ENCODE measurements around the gene TBX6. TPM values are rescaled to one million over a fixed set of nuclear protein-coding genes. Genes with fewer than 3 reads are reported as not detected.

Gene TBX6
- 0.20 to 0.45 TPM (median 0.25 TPM) in 5 replicates for total RNA-seq (2022; extraction: Qiagen RNA extraction; ENCODE audit: low read depth)

GRCh38 chr16:30091474-30092372, at the start of gene TBX6:
Gene TBX6 (minus strand): TSS chr16:30091924. CDS start chr16:30091193, 731 bp downstream.

GRCh38 chr16:30113031-30113710, 21.4 kb upstream of the TBX6 start, which contains the start of gene GDPD3:
Gene GDPD3 (minus strand): TSS chr16:30113537. CDS start chr16:30113478, 59 bp downstream.

GRCh38 chr16:30096105-30096861, 4.6 kb upstream of the TBX6 start, which contains the start of gene YPEL3:
Gene YPEL3 (minus strand): TSS chr16:30096213. CDS start chr16:30095482, 731 bp downstream.

GRCh38 chr16:30075503-30076275, 16.0 kb downstream of the TBX6 start, which contains the start of gene PPP4C:
Gene PPP4C (plus strand): TSS chr16:30075994. CDS start chr16:30076378, 384 bp downstream.

GRCh38 chr16:30065102-30065942, 26.4 kb downstream of the TBX6 start, which contains the start of gene ALDOA:
Gene ALDOA (plus strand): TSS chr16:30065760. CDS start chr16:30066898, 1,138 bp downstream.

Other genes with a start within 250 kb of the TBX6 start
- gene CDIPT, start 228.7 kb downstream of the TBX6 start, total RNA-seq (2022; extraction: Qiagen RNA extraction; ENCODE audit: low read depth) = 73.6 to 101 TPM (median 98.3 TPM) in 5 replicates
- gene SEZ6L2, start 192.4 kb downstream of the TBX6 start, total RNA-seq (2022; extraction: Qiagen RNA extraction; ENCODE audit: low read depth) = 20.8 to 24.4 TPM (median 21.7 TPM) in 5 replicates
- 23.0 to 29.4 TPM (median 26.9 TPM) in 5 replicates for gene ASPHD1, start 191.4 kb downstream of the TBX6 start, total RNA-seq (2022; extraction: Qiagen RNA extraction; ENCODE audit: low read depth)
- 15.4 to 21.6 TPM (median 19.2 TPM) in 5 replicates for gene KCTD13, start 165.7 kb downstream of the TBX6 start, total RNA-seq (2022; extraction: Qiagen RNA extraction; ENCODE audit: low read depth)
- 91.6 to 102 TPM (median 95.7 TPM) in 5 replicates for gene TMEM219, start 129.8 kb downstream of the TBX6 start, total RNA-seq (2022; extraction: Qiagen RNA extraction; ENCODE audit: low read depth)
- gene TAOK2, start 118.1 kb downstream of the TBX6 start, total RNA-seq (2022; extraction: Qiagen RNA extraction; ENCODE audit: low read depth) = 31.2 to 38.4 TPM (median 34.6 TPM) in 5 replicates
- 13.2 to 17.1 TPM (median 14.0 TPM) in 5 replicates for gene HIRIP3, start 96.3 kb downstream of the TBX6 start, total RNA-seq (2022; extraction: Qiagen RNA extraction; ENCODE audit: low read depth)
- gene INO80E, start 95.7 kb downstream of the TBX6 start, total RNA-seq (2022; extraction: Qiagen RNA extraction; ENCODE audit: low read depth) = 99.8 to 115 TPM (median 105 TPM) in 5 replicates
- gene DOC2A, start 80.9 kb downstream of the TBX6 start, total RNA-seq (2022; extraction: Qiagen RNA extraction; ENCODE audit: low read depth) = 1.5 to 3.0 TPM (median 2.6 TPM) in 5 replicates
- gene C16orf92, start 68.7 kb downstream of the TBX6 start, total RNA-seq (2022; extraction: Qiagen RNA extraction; ENCODE audit: low read depth) = not detected in 5 replicates
- gene TLCD3B, start 60.7 kb downstream of the TBX6 start, total RNA-seq (2022; extraction: Qiagen RNA extraction; ENCODE audit: low read depth) = 0.31 to 0.68 TPM (median 0.43 TPM) in 5 replicates
- gene ALDOA, start 26.2 kb downstream of the TBX6 start, total RNA-seq (2022; extraction: Qiagen RNA extraction; ENCODE audit: low read depth) = 1,690 to 2,030 TPM (median 1,847 TPM) in 5 replicates
- gene PPP4C, start 15.9 kb downstream of the TBX6 start, total RNA-seq (2022; extraction: Qiagen RNA extraction; ENCODE audit: low read depth) = 123 to 149 TPM (median 135 TPM) in 5 replicates
- gene YPEL3, start 4.3 kb upstream of the TBX6 start, total RNA-seq (2022; extraction: Qiagen RNA extraction; ENCODE audit: low read depth) = 6.7 to 11.1 TPM (median 8.9 TPM) in 5 replicates
- 1.5 to 2.8 TPM (median 2.0 TPM) in 5 replicates for gene GDPD3, start 21.6 kb upstream of the TBX6 start, total RNA-seq (2022; extraction: Qiagen RNA extraction; ENCODE audit: low read depth)
- 33.7 to 37.8 TPM (median 36.7 TPM) in 5 replicates for gene MAPK3, start 31.3 kb upstream of the TBX6 start, total RNA-seq (2022; extraction: Qiagen RNA extraction; ENCODE audit: low read depth)
- gene CORO1A, start 91.7 kb upstream of the TBX6 start, total RNA-seq (2022; extraction: Qiagen RNA extraction; ENCODE audit: low read depth) = 2.9 to 4.0 TPM (median 3.5 TPM) in 5 replicates
- gene BOLA2B, start 101.7 kb upstream of the TBX6 start, total RNA-seq (2022; extraction: Qiagen RNA extraction; ENCODE audit: low read depth) = 163 to 214 TPM (median 202 TPM) in 5 replicates
- 6.8 to 22.9 TPM (median 9.4 TPM) in 5 replicates for gene SLX1A, start 102.0 kb upstream of the TBX6 start, total RNA-seq (2022; extraction: Qiagen RNA extraction; ENCODE audit: low read depth)
- gene SULT1A3, start 107.3 kb upstream of the TBX6 start, total RNA-seq (2022; extraction: Qiagen RNA extraction; ENCODE audit: low read depth) = 5.6 to 13.9 TPM (median 9.3 TPM) in 5 replicates
- gene NPIPB13, start 156.6 kb upstream of the TBX6 start, total RNA-seq (2022; extraction: Qiagen RNA extraction; ENCODE audit: low read depth) = 0.66 to 3.2 TPM (median 3.0 TPM) in 5 replicates